GM20431 (cell line): ENCODE results near the gene IKBKE.

ENCODE experiments used
- in situ Hi-C: fragments of 300-500 bp; cut with MseI, MboI; formaldehyde crosslinking; loops from one replicate; pipeline ENCODE4 v1.15.0; 2020; ENCODE audit warnings: low sequenced_read_pairs; ENCODE audit not compliant: unreplicated experiment

IKBKE gene

GRCh38 chr1:206450281-206450680 lies 20.0 kb upstream of the IKBKE start:
- in situ Hi-C loops, result no loop called here

- in situ Hi-C loops, result no loop called here
Observed at GRCh38 chr1:206451134-206451686, 19.1 kb upstream of the IKBKE start.

GRCh38 chr1:206453111-206453510 lies 17.2 kb upstream of the IKBKE start:
- in situ Hi-C loops, result no loop called here

- in situ Hi-C loops, result no loop called here
Observed at GRCh38 chr1:206455289-206455665, 15.0 kb upstream of the IKBKE start.

GRCh38 chr1:206455666-206456344 lies 14.5 kb upstream of the IKBKE start:
- in situ Hi-C loops, result no loop called here

- in situ Hi-C loops, result no loop called here
Observed at GRCh38 chr1:206456577-206457370, 13.5 kb upstream of the IKBKE start.

- in situ Hi-C loops, result no loop called here
Observed at GRCh38 chr1:206457408-206458120, 12.7 kb upstream of the IKBKE start.

GRCh38 chr1:206459703-206460102 lies 10.6 kb upstream of the IKBKE start:
- in situ Hi-C loops, result no loop called here

- in situ Hi-C loops, result no loop called here
Observed at GRCh38 chr1:206460836-206461426, 9.3 kb upstream of the IKBKE start.

GRCh38 chr1:206461602-206462455 lies 8.4 kb upstream of the IKBKE start:
- in situ Hi-C loops, result no loop called here

GRCh38 chr1:206463137-206463536 lies 7.1 kb upstream of the IKBKE start:
- in situ Hi-C loops, result no loop called here

GRCh38 chr1:206463911-206464310 lies 6.4 kb upstream of the IKBKE start:
- in situ Hi-C loops, result no loop called here

GRCh38 chr1:206464456-206464964 lies 5.8 kb upstream of the IKBKE start:
- in situ Hi-C loops, result no loop called here

- in situ Hi-C loops, result no loop called here
Observed at GRCh38 chr1:206465951-206466350, 4.3 kb upstream of the IKBKE start.

- in situ Hi-C loops, result no loop called here
Observed at GRCh38 chr1:206466840-206467649, 3.2 kb upstream of the IKBKE start.

- in situ Hi-C loops, result no loop called here
Observed at GRCh38 chr1:206467915-206468314, 2.4 kb upstream of the IKBKE start.

- in situ Hi-C loops, result no loop called here
Observed at GRCh38 chr1:206468571-206468970, 1.7 kb upstream of the IKBKE start.

- in situ Hi-C loops, result no loop called here
Observed at GRCh38 chr1:206469411-206469932, 804 bp upstream of the IKBKE start.
